Cardiac ventricle fibroblast (primary cell): ENCODE results near the gene BCAM. TPM values are rescaled to one million over a fixed set of nuclear protein-coding genes. Genes with fewer than 3 reads are reported as not detected.

ENCODE experiments used
- total RNA-seq: library from RNA; depleted of rRNA; stranded (reverse); fragments of >200 nt; gene quantifications from 2 replicates; pipeline ENCODE4 v1.2.3, GENCODE V29; 2015

The BCAM gene, protein sequence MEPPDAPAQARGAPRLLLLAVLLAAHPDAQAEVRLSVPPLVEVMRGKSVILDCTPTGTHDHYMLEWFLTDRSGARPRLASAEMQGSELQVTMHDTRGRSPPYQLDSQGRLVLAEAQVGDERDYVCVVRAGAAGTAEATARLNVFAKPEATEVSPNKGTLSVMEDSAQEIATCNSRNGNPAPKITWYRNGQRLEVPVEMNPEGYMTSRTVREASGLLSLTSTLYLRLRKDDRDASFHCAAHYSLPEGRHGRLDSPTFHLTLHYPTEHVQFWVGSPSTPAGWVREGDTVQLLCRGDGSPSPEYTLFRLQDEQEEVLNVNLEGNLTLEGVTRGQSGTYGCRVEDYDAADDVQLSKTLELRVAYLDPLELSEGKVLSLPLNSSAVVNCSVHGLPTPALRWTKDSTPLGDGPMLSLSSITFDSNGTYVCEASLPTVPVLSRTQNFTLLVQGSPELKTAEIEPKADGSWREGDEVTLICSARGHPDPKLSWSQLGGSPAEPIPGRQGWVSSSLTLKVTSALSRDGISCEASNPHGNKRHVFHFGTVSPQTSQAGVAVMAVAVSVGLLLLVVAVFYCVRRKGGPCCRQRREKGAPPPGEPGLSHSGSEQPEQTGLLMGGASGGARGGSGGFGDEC
- total RNA-seq = 14.3 and 15.0 TPM in 2 replicates

DNA sequence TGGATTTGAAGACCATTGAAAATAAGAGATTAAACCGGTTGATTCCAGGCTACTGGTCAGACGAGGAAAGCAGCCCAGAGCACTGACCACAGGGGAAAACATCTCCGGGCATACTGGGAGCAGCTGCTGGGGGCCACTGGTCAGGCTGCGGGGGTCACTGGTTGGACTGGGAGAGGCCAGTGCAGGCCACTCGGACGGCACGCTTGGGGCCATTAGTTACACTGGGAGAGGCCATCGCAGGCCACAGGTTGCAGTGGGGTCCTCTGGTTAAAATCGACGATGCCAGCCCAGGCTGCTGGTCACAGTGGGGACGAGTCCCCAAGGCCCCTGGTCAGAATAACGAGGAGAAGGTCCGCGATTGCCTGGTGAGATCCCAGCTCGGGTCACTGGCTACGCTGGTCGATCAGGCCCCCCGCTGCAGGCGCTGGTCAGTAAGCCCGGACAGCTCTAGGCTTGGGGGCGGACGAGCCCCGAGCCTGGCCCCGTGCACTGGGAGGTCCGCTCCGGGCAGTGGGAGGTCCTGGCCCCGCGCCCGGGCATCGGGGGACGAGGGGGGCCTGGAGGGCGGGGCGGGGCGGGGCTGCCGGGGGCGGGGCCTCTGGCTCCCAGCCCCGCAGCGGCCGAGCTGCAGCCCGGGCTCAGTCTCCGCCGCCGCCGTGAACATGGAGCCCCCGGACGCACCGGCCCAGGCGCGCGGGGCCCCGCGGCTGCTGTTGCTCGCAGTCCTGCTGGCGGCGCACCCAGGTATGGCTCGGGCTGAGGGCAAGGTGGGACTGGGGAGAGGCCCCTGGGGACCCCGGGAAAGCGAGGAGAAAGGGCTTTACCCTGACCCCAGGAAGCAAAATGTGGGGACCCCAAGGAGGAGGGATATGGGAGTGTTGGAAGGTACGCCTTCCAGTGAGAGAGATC lies at the start of gene BCAM:
TSS of gene BCAM (plus strand) at position 641 of the 909 bp plus-strand sequence. CDS start at position 663, 22 bp downstream.

DNA sequence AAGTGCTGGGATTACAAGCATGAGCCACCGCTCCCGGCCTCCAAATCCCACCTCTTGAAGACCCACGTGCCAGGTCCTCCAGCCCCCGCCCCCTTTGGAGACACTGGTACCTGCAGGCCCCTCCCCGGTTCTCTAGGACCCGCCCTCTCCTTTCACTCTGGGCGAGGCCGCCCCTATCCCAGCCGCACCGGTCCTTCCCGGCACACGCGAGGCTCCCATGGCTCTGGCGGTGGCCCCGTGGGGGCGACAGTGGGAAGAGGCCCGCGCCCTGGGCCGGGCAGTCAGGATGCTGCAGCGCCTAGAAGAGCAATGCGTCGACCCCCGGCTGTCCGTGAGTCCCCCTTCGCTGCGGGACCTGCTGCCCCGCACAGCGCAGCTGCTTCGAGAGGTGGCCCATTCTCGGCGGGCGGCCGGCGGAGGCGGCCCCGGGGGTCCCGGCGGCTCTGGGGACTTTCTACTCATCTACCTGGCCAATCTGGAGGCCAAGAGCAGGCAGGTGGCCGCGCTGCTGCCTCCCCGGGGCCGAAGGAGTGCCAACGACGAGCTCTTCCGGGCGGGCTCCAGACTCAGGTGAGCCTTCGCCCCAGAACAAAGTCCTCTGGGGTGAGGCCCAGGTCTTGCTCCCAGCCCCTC lies 31.1 kb upstream of the BCAM start, which contains the start of gene CBLC:
TSS of gene CBLC (plus strand) at position 176 of the 633 bp plus-strand sequence. CDS start at position 218, 42 bp downstream.

DNA sequence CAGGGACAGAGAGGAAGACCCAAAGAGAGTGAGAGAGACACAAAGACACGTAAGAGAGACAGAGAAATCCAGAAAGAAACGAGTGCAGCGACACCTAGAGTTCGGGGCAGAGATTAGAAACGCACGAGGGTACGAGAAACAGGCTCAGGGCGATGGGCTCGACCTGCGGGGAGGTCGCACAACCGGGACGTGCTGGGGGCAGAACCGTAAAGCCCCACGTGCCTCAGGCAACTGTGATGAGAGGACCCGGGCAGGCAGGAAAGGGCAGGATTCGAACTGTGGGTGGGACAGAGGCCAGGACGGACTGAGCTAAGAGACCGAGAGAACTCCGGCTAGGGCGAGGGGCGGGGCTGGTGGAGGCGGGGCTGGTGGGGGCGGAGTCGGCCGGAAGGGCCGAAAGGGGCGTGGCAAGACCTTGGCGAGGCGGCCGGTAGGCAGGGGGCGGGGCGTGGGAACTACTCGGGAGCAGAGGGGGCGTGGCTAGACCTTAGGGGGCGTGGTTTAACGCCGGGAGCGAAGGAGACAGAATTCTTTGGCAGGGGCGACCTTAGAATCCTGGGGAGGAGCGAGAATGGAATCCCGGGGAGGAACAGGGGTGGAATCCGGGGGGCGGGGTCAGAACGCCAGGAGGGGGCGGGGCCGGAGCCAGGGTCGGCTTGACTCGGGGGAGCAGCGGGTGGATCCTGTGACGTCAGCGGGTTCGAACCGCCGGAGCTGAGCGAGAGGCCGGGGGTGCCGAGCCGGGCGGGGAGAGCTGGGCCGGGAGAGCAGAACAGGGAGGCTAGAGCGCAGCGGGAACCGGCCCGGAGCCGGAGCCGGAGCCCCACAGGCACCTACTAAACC lies 36.9 kb downstream of the BCAM start, which contains the start of gene NECTIN2:
TSS of gene NECTIN2 (plus strand) at position 686 of the 843 bp plus-strand sequence. CDS start 229 bp downstream, outside the sequence.

Other genes with a start within 250 kb of the BCAM start
- gene IGSF23, start 195.5 kb upstream of the BCAM start, total RNA-seq = not detected in 2 replicates
- gene PVR, start 165.2 kb upstream of the BCAM start, total RNA-seq = 13.4 and 15.8 TPM in 2 replicates
- 1.2 and 1.4 TPM in 2 replicates for gene CEACAM19, start 137.6 kb upstream of the BCAM start, total RNA-seq
- gene CEACAM16, start 110.0 kb upstream of the BCAM start, total RNA-seq = not detected in 2 replicates
- gene BCL3, start 60.4 kb upstream of the BCAM start, total RNA-seq = 30.3 and 34.7 TPM in 2 replicates
- not detected in 2 replicates for gene CBLC, start 31.2 kb upstream of the BCAM start, total RNA-seq
- 63.9 and 70.1 TPM in 2 replicates for gene NECTIN2, start 37.2 kb downstream of the BCAM start, total RNA-seq
- 43.9 and 47.5 TPM in 2 replicates for gene TOMM40, start 82.2 kb downstream of the BCAM start, total RNA-seq
- 11,373 and 11,693 TPM in 2 replicates for gene APOE, start 96.7 kb downstream of the BCAM start, total RNA-seq
- 182 and 266 TPM in 2 replicates for gene APOC1, start 105.5 kb downstream of the BCAM start, total RNA-seq
- gene APOC4, start 133.1 kb downstream of the BCAM start, total RNA-seq = not detected in 2 replicates
- gene APOC2, start 136.9 kb downstream of the BCAM start, total RNA-seq = not detected in 2 replicates
- gene CLPTM1, start 146.3 kb downstream of the BCAM start, total RNA-seq = 69.0 and 85.2 TPM in 2 replicates
- gene RELB, start 192.4 kb downstream of the BCAM start, total RNA-seq = 6.8 and 12.4 TPM in 2 replicates
- gene CLASRP, start 229.9 kb downstream of the BCAM start, total RNA-seq = 27.3 and 51.9 TPM in 2 replicates